Brain pericyte (primary cell): ENCODE measurements around the gene QSOX1.
"Not testable (repeated sequence)": the region's sequence is repeated elsewhere in the genome, so short reads cannot be mapped to it uniquely, and the experiment has no call there.

ENCODE experiments used
- DNase-seq: peaks from one replicate; pipeline ENCODE4 v3.0.0-alpha.2; 2012; ENCODE audit warnings: low read depth, low spot score

Gene QSOX1, protein sequence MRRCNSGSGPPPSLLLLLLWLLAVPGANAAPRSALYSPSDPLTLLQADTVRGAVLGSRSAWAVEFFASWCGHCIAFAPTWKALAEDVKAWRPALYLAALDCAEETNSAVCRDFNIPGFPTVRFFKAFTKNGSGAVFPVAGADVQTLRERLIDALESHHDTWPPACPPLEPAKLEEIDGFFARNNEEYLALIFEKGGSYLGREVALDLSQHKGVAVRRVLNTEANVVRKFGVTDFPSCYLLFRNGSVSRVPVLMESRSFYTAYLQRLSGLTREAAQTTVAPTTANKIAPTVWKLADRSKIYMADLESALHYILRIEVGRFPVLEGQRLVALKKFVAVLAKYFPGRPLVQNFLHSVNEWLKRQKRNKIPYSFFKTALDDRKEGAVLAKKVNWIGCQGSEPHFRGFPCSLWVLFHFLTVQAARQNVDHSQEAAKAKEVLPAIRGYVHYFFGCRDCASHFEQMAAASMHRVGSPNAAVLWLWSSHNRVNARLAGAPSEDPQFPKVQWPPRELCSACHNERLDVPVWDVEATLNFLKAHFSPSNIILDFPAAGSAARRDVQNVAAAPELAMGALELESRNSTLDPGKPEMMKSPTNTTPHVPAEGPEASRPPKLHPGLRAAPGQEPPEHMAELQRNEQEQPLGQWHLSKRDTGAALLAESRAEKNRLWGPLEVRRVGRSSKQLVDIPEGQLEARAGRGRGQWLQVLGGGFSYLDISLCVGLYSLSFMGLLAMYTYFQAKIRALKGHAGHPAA

DNA sequence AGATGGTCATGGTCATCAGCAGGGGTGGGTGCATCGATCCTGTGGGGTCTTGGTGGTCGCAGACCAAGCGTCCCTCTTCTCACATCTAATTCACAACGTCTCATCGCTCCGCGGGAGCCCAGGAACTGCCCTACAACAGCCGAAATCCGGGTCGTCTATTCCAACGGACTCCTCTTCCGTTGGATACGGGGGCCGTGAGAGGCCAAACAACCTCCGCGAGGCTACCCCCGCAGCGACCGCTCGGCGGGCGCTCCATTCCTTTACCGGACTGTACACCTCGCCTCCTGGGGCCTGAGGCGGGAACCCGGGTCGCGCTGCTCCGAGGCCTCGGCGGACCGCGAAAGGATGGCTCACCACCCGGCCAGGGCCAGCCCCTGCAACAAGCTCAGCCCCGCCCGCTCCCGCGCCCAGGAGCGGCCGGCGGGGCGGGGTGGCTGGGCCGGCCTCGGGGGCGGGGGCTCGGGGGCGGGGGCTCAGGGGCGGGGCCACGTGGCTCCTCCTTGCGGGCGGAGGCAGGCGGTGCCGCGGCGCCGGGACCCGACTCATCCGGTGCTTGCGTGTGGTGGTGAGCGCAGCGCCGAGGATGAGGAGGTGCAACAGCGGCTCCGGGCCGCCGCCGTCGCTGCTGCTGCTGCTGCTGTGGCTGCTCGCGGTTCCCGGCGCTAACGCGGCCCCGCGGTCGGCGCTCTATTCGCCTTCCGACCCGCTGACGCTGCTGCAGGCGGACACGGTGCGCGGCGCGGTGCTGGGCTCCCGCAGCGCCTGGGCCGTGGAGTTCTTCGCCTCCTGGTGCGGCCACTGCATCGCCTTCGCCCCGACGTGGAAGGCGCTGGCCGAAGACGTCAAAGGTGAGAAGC is at the start of gene QSOX1:
TSS of gene QSOX1 (plus strand) at position 545 of the 857 bp plus-strand sequence. CDS start at position 584, 39 bp downstream.
- DNase-seq = peak; percentile 61

DNA sequence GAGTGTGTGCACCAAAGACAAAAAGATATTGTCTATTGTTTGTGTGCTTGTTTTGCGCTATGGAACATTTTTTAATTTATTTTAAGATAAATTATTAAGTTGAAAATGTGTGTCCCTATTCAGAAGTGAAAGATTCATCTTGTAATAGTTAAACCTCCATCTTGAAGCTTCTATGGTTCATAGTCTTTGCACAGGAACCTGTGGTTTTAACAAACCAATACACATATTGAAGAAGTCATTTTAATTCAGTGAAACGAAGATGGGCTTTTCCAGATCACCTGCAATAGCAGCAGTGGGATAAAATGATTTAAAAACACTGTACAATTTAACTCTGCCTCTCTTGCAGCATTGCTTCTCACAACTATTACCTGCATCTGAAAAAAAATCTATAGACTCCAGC is 42.6 kb upstream of the QSOX1 start:
- DNase-seq = no peak

GRCh38 chr1:180112984-180113647 is 41.6 kb upstream of the QSOX1 start:
- DNase-seq = no peak

DNA sequence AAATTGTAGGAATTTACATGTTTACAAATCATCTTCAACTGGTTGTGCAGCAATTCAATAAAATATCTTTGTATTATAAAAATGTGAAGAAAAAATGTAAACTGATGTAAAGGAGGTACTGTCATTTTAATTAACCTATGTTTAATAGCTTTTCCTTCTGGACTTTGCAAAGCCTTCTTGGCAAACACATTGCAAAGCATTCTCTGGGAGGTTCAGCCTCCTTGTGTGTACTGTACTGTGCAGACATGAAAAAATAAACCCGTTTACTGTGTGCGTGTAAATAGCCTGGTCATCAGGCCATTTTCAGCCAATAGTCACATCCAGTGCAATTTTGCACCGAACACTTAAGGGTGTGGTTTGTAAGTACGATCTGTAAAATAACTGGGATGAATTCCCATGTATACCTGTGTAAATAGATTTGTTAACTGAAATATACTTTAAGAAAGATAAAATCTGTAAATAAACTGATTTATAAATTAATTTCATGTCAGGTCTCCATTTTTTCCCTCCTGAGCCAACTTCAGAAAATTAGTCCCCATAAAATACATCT is 40.2 kb upstream of the QSOX1 start:
- DNase-seq = no peak

GRCh38 chr1:180116964-180117763 is 37.5 kb upstream of the QSOX1 start:
- DNase-seq = no peak

- no peak for DNase-seq
These were observed 36.9 kb upstream of the QSOX1 start for GRCh38 chr1:180117764-180118116.

DNA sequence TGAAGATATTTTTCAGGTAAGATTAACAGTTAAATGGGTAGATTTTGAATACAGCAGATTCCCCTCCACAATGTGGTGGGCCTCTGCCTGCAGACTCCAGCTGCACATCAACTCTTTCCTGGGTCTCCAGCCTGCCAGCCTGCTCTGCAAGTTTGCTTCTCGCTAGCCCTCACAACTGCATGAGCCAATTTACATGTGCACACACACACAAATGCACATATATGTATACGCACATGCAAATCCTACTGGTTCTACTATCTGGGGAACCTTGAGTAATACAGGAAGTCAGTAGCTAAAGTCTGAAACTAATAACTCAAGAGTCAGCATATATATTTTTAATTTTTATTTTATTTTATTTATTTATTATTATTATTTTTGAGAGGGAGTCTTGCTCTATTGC is 34.8 kb upstream of the QSOX1 start:
- no peak for DNase-seq

- no peak for DNase-seq
These were observed 31.2 kb upstream of the QSOX1 start for GRCh38 chr1:180123463-180123936.

GRCh38 chr1:180130651-180131050 is 24.0 kb upstream of the QSOX1 start:
- DNase-seq = no peak

DNA sequence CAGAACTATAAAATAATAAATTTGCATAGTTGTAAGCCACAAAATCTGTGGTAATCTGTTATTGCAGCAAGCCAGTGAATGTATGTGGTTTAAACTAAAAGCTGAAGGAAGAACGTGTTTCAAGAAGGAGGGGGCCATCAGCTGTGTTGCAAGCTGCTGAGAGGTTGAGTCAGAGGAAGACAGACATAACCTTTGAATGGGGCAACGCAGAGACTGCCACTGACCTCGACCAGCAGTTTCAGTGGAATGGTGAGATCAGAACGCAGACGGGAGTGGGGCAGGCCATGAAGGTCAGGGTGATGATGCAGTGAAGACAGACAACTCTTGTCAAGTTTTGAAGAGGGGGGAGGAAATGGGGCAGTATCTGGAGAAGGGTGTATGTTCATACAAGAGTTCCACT is 23.2 kb upstream of the QSOX1 start:
- DNase-seq = peak; percentile 48

DNA sequence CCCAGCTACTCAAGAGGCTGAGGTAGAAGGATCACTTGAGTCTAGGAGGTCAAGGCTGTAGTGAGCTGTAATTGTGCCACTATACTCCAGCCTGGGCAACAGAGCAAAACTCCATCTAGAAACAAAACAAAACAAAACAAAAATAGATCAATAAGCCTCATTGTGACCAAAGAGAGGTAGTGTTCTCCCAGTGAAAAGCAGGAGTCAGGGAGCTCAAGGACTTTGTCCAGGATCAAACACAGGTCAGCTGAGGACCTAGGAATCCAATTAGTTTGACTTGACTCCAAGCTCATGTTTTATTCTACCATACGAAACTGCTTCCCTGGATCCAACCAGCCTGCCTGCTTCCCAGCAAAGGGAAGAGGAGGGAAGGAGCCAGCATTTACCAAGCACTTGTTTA is 21.5 kb upstream of the QSOX1 start:
- no peak for DNase-seq

DNA sequence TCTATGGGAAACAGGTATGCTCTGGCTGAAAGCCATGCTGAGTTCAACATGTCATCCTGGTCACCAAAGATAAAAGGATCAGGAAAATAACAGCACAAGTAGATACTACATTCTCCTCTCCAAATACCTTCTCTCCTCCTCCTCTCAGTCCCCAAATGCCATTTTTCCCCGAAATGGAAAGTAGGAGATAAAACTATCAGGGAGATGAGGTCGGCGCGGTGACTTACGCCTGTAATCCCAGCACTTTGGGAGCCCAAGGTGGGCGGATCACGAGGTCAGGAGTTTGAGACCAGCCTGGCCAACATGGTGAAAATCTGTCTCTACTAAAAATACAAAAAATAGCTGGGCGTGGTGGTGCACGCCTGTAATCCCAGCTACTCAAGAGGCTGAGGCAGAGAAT is 21.0 kb upstream of the QSOX1 start:
- not testable (repeated sequence) for DNase-seq

- DNase-seq = no peak
These were observed 19.1 kb upstream of the QSOX1 start for GRCh38 chr1:180135535-180135934.

DNA sequence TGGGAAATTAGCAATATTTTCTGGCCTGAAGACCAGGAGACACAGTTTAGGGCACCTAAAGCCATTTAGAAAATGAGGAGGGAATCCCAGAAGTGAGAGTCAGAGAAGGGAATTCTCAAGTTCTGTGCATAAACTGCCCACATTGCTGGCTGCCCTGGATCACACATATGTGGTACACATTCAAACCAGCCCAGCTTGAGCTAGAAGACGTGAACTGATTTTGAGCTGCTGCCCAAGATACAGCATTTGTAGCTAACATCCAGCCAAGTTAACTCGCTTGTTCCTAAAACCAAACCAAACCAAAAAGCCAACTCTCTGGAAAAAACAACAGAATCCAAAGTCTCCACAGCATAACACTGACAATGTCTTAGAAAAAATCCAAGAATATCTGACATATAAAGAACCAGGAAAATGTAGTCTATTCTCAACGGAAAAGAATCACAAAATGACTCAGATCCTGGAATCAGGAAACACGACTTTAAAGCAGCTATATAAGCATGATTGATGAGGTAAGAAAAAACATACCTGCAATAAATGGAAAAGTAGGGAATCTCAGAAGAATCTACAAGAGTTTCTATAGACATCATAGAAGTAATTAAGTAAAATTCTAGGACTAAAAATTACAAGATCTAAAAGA is 18.2 kb upstream of the QSOX1 start:
- DNase-seq = no peak

DNA sequence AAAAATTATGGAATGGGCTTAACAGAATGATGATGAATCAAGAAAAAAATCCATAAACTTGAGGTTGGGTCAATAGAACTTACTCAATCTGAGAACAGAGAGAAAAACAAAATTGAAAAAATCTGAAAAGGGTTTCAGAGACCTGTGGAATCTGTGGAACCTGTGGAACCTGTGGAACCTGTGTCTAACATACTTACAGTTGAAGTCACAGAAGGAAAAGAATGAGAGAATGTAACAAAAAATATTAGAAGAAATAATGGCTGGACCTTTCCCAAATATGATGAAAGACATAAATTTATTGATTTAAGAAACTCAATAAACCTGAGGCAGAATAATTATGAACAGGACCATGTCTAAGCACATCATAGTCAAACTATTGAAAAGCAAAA is 17.7 kb upstream of the QSOX1 start:
- DNase-seq = no peak

DNA sequence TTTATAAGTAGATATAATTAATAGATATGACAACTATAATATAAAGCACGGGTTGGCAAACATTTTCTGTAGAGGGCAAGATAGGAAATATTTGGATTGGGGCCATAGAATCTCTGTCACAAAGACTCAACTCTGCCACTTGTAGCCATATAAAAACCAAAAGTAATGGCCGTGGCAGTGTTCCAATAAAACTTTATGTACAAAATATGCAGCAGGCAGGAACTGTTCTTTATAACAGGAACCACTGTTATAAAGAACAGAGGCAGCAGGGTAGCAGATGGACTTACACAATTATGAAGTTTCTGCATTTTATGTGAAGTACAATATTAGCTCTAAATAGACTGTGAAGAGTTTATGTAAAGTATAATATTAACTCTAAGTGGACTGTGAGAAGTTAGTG is 16.9 kb upstream of the QSOX1 start:
- DNase-seq = no peak

DNA sequence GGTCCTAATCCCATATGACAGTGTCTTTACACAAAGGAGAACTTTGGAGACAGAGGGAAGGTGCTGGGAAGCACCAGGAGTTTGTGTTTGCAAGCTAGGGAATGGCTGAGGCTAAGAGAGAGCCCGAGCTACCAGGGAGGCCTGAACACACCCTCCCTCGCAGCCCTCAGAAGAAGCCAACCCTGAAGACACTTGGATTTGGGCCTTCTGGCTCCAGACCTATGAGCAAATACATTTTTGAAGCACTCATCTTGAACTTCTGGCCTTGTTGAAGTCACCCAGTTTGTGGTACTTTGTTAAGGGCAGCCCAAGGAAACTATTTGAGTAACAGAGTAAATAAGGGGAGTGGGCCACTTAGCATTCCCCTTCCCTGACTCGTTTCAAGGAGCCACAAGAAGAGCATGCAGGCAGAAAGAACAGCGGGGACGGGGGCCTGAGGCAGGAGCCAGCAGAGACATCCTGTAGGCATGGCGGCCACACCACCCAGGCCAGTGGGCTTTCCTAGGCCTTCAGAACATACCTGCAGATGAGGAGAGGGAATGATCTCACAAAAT is 13.2 kb upstream of the QSOX1 start:
- DNase-seq = no peak

- no peak for DNase-seq
These were observed 11.3 kb upstream of the QSOX1 start for GRCh38 chr1:180143359-180143758.

DNA sequence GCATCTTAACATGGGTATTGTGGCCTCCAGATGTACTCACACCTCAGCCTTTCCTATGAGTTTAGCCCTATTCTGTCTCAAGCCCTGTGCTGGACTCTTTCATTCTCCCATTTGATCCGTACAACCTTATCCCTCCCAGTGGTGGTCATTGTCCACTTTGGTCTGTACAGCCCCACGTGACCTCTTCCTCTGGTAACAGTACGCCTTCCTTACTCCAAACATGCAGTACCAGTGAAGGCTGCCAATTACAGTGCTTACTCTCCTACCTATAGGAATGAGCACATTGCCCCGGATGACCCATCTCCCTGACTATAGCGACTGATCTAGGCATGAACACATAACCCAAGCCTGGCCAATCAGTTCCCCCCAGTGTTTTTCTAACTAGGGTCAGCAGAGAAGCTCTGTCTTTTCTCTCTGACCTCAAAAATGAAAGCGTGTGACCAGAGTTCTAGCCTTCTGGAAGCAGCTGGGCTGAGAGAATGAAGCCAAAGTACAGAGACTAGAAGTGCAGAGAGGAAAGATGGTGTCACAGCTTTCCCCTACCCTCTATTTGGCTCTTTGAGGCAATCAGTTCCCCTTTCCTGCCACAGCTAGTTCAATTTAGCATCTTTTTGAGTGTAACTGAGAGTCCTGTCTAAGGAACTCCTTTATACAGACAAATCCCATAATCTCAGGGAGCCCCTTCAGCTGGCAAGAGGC is 9.9 kb upstream of the QSOX1 start:
- no peak for DNase-seq
